ENCODE results near the gene ZDHHC5. TPM values are rescaled to one million over a fixed set of nuclear protein-coding genes. Genes with fewer than 3 reads are reported as not detected.

ZDHHC5 gene
- total RNA-seq, 1 experiment from 2014 or later, result 65.2 TPM

- no peak for DNase-seq
- peak overlapping the region; percentile 94 to 100 for H3K4me3 Mint-ChIP-seq
Observed at GRCh38 chr11:57640068-57640800, 27.7 kb upstream of the ZDHHC5 start.

More at GRCh38 chr11:57640068-57640800, 27.7 kb upstream of the ZDHHC5 start:
- Histone ChIP-seq H3K9ac (ENCODE audit: extremely low read depth, insufficient read length, low read length) (peak overlapping the region; percentile 79), H2BK12ac (ENCODE audit: insufficient read length, low read depth, low read length) (no peak overlapping the region), H4K5ac (ENCODE audit: insufficient read length, low read depth, low read length) (no peak overlapping the region), H4K8ac (replicated peaks; ENCODE audit: insufficient read length, low read depth, low read length) (no peak overlapping the region), H2BK120ac (ENCODE audit: low read depth, low read length, poor library complexity, severe bottlenecking) (no peak overlapping the region), H3K14ac (ENCODE audit: insufficient read depth, low read length) (peak overlapping the region; percentile 72), H3K23ac (ENCODE audit: insufficient read length, low read depth, low read length) (no peak overlapping the region), H3K23me2 (ENCODE audit: insufficient read length, low read depth, low read length, poor library complexity, severe bottlenecking) (peaks cover 11% of the 10 kb centered on the region), H3K4ac (ENCODE audit: low read depth, low read length) (no peak overlapping the region), H3K4me1 (ENCODE audit: insufficient read depth, low read length) (peaks cover 10% of the 10 kb centered on the region; the same call in 1 of the 2 replicates), H2BK20ac (ENCODE audit: low read depth, low read length, poor library complexity, severe bottlenecking) (no peak overlapping the region), H3K4me2 (ENCODE audit: insufficient read depth, insufficient read length, low read length) (peak overlapping the region; percentile 88), H2AFZ (ENCODE audit: low read length) (no peak overlapping the region), H2BK15ac (ENCODE audit: low read depth, low read length) (no peak overlapping the region), H3K9me3 (ENCODE audit: control insufficient read depth, low read depth, low read length) (no peaks in the 10 kb centered on the region), H3T11ph (ENCODE audit: low read length) (no peak overlapping the region), H3K27me3 (ENCODE audit: insufficient read depth, low read length) (no peaks in the 10 kb centered on the region), H3K79me2 (ENCODE audit: insufficient read depth, low read length) (peaks cover 7% of the 10 kb centered on the region; the same call in 1 of the 2 replicates), H4K91ac (ENCODE audit: insufficient read length, low read depth, low read length) (peak overlapping the region; percentile 31), H3K56ac (ENCODE audit: insufficient read length, low read depth, low read length) (no peak overlapping the region), H3K18ac (ENCODE audit: insufficient read length, low read depth, low read length) (peak overlapping the region; percentile 21), H3K27ac (ENCODE audit: insufficient read length, low read depth, low read length) (peak overlapping the region; percentile 59), H2BK5ac (ENCODE audit: insufficient read length, low read length) (no peak overlapping the region), H4K20me1 (ENCODE audit: control insufficient read depth, insufficient read depth, insufficient read length) (peaks cover 2% of the 10 kb centered on the region), H2AK5ac (ENCODE audit: insufficient read length, low read length) (no peak overlapping the region), H3K79me1 (ENCODE audit: insufficient read depth, low read depth, low read length, poor library complexity, severe bottlenecking) (no peaks in the 10 kb centered on the region)
- H3K36me3 Mint-ChIP-seq (ENCODE audit: insufficient read depth in 1 of 3, low read depth in 3 of 3), result peaks cover 33 to 52% (median 45%) of the 10 kb centered on the region in 3 experiments
- TF ChIP-seq CTCF (conservative IDR thresholded peaks at IDR 0.05), result no peak
- no peaks in the 10 kb centered on the region for H3K27me3 Mint-ChIP-seq (ENCODE audit: low read depth)
- H3K4me1 Mint-ChIP-seq, result peaks cover 58 to 68% of the 10 kb centered on the region in 2 experiments
- WGBS (ENCODE audit: extremely low coverage, insufficient read length, low lambda C conversion rate), result no CpG with 5 or more reads among the region's 9 CpGs
- peaks cover 6 to 10% of the 10 kb centered on the region in 2 experiments; a peak in 4 of 5 replicates for H3K9me3 Mint-ChIP-seq
- H3K27ac Mint-ChIP-seq, result peak overlapping the region; percentile 95 to 100 (median 99)

Measured in H9 (cell line).